ENCODE measurements around the gene EXD3. TPM values are rescaled to one million over a fixed set of nuclear protein-coding genes. Genes with fewer than 3 reads are reported as not detected.

Gene EXD3
- total and polyA plus RNA-seq, 2 of the 13 experiments (the other 11 are each of a cell fraction or from before 2014, with no cell fraction given): 2.7 to 4.8 TPM

DNA sequence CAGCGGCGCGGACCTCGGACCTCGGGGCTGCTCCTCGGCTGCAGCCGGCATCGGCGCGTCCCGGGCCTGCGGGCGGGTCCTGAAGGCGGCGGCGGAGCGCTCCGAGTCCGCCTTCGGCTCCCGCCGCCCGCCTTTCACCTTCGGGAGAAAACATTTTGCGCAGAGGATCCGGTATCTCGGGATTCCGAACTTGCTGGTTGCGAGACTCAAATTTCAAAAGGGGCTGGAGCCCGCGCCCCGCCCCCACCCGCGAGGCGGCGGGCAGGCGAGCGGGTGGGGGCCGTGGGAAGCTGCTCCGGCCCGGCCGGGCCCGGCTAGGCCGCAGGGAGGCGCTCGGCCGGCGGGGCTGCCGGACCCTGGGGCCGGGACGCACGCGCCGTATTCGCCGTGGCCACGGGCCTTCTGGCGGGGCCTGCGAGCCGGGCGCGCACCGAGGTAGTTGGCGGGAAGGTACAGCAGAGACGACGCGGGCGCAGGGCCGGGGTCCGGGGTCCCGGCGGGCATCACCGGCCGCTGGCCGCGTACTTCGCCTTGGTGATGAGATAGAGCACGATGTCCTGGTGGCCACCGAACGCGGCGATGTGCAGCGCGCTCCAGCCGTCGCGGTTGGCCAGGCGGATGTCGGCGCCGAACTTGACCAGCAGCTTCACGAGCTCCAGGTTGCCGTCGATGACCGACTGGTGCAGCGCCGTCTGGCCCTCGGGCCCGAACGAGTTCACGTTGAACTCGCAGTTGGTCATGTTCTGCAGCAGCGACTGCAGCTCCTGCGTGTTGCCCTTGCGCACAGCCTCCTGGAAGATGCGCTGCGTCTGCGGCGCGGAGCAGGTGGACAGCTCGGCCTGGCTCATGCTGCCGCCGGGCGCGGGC, 121.6 kb downstream of the EXD3 start (continued):
- TF ChIP-seq EHMT2 (IDR thresholded peaks at IDR 0.05; ENCODE audit: borderline replicate concordance, low read depth, low read length) (no peak), BORCS8-MEF2B (CRISPR knock-in tag; IDR thresholded peaks at IDR 0.05) (no peak), RARG (CRISPR knock-in tag; IDR thresholded peaks at IDR 0.05; ENCODE audit: low read depth) (no peak), SRSF1 (optimal IDR thresholded peaks at IDR 0.05; ENCODE audit: low read depth, low read length) (no peak), SSRP1 (CRISPR knock-in tag; IDR thresholded peaks at IDR 0.05) (no peak), ZFY (CRISPR knock-in tag; IDR thresholded peaks at IDR 0.05) (peak; percentile 71), ZNF12 (CRISPR knock-in tag; IDR thresholded peaks at IDR 0.05) (0 out of 2 replicates have a peak, but pooled peaks have one; percentile 22), ZNF354B (CRISPR knock-in tag; IDR thresholded peaks at IDR 0.05) (no peak), GATA4 (IDR thresholded peaks at IDR 0.05; ENCODE audit: borderline replicate concordance, low read depth) (no peak), SUZ12 (IDR thresholded peaks at IDR 0.05; ENCODE audit: low read depth, low read length) (no peak), DR1 (CRISPR knock-in tag; IDR thresholded peaks at IDR 0.05) (no peak), PHF21A (CRISPR knock-in tag; IDR thresholded peaks at IDR 0.05) (0 out of 2 replicates have a peak, but pooled peaks have one; percentile 20), FOXP1 (IDR thresholded peaks at IDR 0.05) (no peak), FOXP1 (CRISPR knock-in tag; IDR thresholded peaks at IDR 0.05) (no peak), STAG1 (CRISPR knock-in tag; IDR thresholded peaks at IDR 0.05) (no peak), TBX3 (IDR thresholded peaks at IDR 0.05; ENCODE audit: borderline replicate concordance) (no peak), REPIN1 (CRISPR knock-in tag; IDR thresholded peaks at IDR 0.05; ENCODE audit: borderline replicate concordance, low read depth) (no peak), ISL2 (CRISPR knock-in tag; IDR thresholded peaks at IDR 0.05) (no peak), MTF1 (CRISPR knock-in tag; IDR thresholded peaks at IDR 0.05) (no peak), SETDB1 (CRISPR knock-in tag; IDR thresholded peaks at IDR 0.05; ENCODE audit: borderline replicate concordance) (no peak), AGO2 (optimal IDR thresholded peaks at IDR 0.05; ENCODE audit: low read depth, low read length) (peak; percentile 36)
- TF ChIP-seq, protein P1, sequence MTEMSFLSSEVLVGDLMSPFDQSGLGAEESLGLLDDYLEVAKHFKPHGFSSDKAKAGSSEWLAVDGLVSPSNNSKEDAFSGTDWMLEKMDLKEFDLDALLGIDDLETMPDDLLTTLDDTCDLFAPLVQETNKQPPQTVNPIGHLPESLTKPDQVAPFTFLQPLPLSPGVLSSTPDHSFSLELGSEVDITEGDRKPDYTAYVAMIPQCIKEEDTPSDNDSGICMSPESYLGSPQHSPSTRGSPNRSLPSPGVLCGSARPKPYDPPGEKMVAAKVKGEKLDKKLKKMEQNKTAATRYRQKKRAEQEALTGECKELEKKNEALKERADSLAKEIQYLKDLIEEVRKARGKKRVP (CRISPR knock-in tag; IDR thresholded peaks at IDR 0.05): no peak
- TF ChIP-seq, protein P2, sequence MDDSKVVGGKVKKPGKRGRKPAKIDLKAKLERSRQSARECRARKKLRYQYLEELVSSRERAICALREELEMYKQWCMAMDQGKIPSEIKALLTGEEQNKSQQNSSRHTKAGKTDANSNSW (CRISPR knock-in tag; IDR thresholded peaks at IDR 0.05; ENCODE audit: borderline replicate concordance): 0 out of 2 replicates have a peak, but pooled peaks have one; percentile 15
- TF ChIP-seq, protein P3, sequence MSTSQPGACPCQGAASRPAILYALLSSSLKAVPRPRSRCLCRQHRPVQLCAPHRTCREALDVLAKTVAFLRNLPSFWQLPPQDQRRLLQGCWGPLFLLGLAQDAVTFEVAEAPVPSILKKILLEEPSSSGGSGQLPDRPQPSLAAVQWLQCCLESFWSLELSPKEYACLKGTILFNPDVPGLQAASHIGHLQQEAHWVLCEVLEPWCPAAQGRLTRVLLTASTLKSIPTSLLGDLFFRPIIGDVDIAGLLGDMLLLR (CRISPR knock-in tag; IDR thresholded peaks at IDR 0.05): peak; percentile 37; the same call in 1 of the 2 replicates
- TF ChIP-seq, protein P4, sequence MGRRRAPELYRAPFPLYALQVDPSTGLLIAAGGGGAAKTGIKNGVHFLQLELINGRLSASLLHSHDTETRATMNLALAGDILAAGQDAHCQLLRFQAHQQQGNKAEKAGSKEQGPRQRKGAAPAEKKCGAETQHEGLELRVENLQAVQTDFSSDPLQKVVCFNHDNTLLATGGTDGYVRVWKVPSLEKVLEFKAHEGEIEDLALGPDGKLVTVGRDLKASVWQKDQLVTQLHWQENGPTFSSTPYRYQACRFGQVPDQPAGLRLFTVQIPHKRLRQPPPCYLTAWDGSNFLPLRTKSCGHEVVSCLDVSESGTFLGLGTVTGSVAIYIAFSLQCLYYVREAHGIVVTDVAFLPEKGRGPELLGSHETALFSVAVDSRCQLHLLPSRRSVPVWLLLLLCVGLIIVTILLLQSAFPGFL (CRISPR knock-in tag; IDR thresholded peaks at IDR 0.05): no peak
- TF ChIP-seq, protein P5, sequence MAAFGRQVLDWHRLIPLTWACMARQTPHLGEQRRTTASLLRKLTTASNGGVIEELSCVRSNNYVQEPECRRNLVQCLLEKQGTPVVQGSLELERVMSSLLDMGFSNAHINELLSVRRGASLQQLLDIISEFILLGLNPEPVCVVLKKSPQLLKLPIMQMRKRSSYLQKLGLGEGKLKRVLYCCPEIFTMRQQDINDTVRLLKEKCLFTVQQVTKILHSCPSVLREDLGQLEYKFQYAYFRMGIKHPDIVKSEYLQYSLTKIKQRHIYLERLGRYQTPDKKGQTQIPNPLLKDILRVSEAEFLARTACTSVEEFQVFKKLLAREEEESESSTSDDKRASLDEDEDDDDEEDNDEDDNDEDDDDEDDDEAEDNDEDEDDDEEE (CRISPR knock-in tag; IDR thresholded peaks at IDR 0.05): 0 out of 2 replicates have a peak, but pooled peaks have one; percentile 44
